OCI-LY7 (cell line): ENCODE measurements around the gene TOP2B. TPM values are rescaled to one million over a fixed set of nuclear protein-coding genes. Genes with fewer than 3 reads are reported as not detected.

ENCODE experiments used
- BruUV-seq: library from RNA; stranded (reverse); fragments of 400-500 nt; replicated peaks from 2 replicates; lab custom pipeline; 2021; lab: Mats Ljungman, UMichigan
- CTCF ChIA-PET: fragments of 300-600 bp; sonication (Branson Sonifier 250); formaldehyde crosslinking; loops from one replicate; lab custom pipeline; 2022; ENCODE audit warnings: antibody characterized with exemption; ENCODE audit not compliant: unreplicated experiment; lab: Charles Lee
- POLR2A ChIA-PET: fragments of 300-600 bp; sonication (Branson Sonifier 250); formaldehyde crosslinking; loops from one replicate; lab custom pipeline; 2022; ENCODE audit warnings: antibody characterized with exemption; lab: Charles Lee
- DNase-seq: peaks from one replicate; pipeline ENCODE4 v3.0.0-alpha.2; 2015; ENCODE audit warnings: low spot score
- H2AFZ ChIP-seq: fragments of 200-600 bp; sonication (generic), shearing (Covaris generic); 2 replicates; pipeline ENCODE4 v1.6.1; 2014; ENCODE audit warnings: mild to moderate bottlenecking, antibody characterized with exemption, low read length, moderate library complexity
- H3K27ac ChIP-seq: fragments of 200-600 bp; sonication (generic); 2 replicates; pipeline ENCODE4 v1.5.1; 2014; ENCODE audit warnings: mixed run types, low read depth, mild to moderate bottlenecking, moderate library complexity, low read length, inconsistent platforms; ENCODE audit not compliant: poor library complexity, severe bottlenecking
- H3K36me3 ChIP-seq: fragments of 200-600 bp; sonication (generic); 2 replicates; pipeline ENCODE4 v1.6.1; 2014; ENCODE audit warnings: mild to moderate bottlenecking, antibody characterized with exemption, low read length, moderate library complexity, mixed read lengths; ENCODE audit not compliant: insufficient read depth
- H3K4me1 ChIP-seq: fragments of 200-600 bp; sonication (generic); 2 replicates; pipeline ENCODE4 v1.5.1; 2014; ENCODE audit warnings: mild to moderate bottlenecking, low read length; ENCODE audit not compliant: insufficient read depth, poor library complexity, severe bottlenecking
- H3K4me2 ChIP-seq: fragments of 200-600 bp; sonication (generic); 2 replicates; pipeline ENCODE4 v1.6.1; 2014; ENCODE audit warnings: mild to moderate bottlenecking, low read length
- H3K4me3 ChIP-seq: fragments of 200-600 bp; sonication (generic); 2 replicates; pipeline ENCODE4 v1.5.1; 2014; ENCODE audit warnings: mild to moderate bottlenecking, low read depth, low read length; ENCODE audit not compliant: poor library complexity, severe bottlenecking
- H3K79me2 ChIP-seq: fragments of 200-600 bp; sonication (generic); 2 replicates; pipeline ENCODE4 v1.6.1; 2016; ENCODE audit warnings: low read depth, mild to moderate bottlenecking, low read length, moderate library complexity, mixed read lengths; ENCODE audit not compliant: insufficient read depth
- H3K9me2 ChIP-seq: fragments of 200-600 bp; sonication (generic); 2 replicates; pipeline ENCODE4 v1.6.1; 2016; ENCODE audit warnings: mild to moderate bottlenecking, low read length, mixed read lengths; ENCODE audit not compliant: insufficient read depth
- H3K9me3 ChIP-seq: fragments of 200-600 bp; sonication (generic); 2 replicates; pipeline ENCODE4 v1.6.1; 2014; ENCODE audit warnings: mild to moderate bottlenecking, mixed run types, low read length, mixed read lengths
- H4K20me1 ChIP-seq: fragments of 200-600 bp; sonication (generic); 2 replicates; pipeline ENCODE4 v1.6.1; 2014; ENCODE audit warnings: mild to moderate bottlenecking, antibody characterized with exemption, low read length, moderate library complexity, mixed read lengths; ENCODE audit not compliant: insufficient read depth
- CTCF ChIP-seq: fragments of 200-600 bp; sonication (generic); conservative IDR thresholded peaks from 2 replicates; pipeline ENCODE4 v1.5.1; 2014; ENCODE audit warnings: mild to moderate bottlenecking, antibody characterized with exemption, low read length, moderate library complexity, mixed read lengths
- EZH2phosphoT487 ChIP-seq: fragments of 200-600 bp; sonication (generic); IDR thresholded peaks from 2 replicates; pipeline ENCODE4 v1.6.1; 2018; ENCODE audit warnings: low read depth, borderline replicate concordance, mild to moderate bottlenecking, mixed run types, antibody characterized with exemption, low read length, moderate library complexity, mixed read lengths
- intact Hi-C: fragments of 100-400 bp; cut with micrococcal nuclease; formaldehyde crosslinking; loops from one replicate; pipeline ENCODE4 v1.10.0; 2022; ENCODE audit not compliant: unreplicated experiment
- total RNA-seq, 2 experiments: library from RNA; depleted of rRNA in 1 of 2; stranded (reverse); fragments of >200 nt in 1 of 2; shearing (Covaris generic) in 1 of 2; gene quantifications; 2 replicates each; pipeline ENCODE4 v1.2.3, GENCODE V29; 2014 to 2022

TOP2B gene
- total RNA-seq, 2 experiments from 2014 or later = 162 to 264 TPM

GRCh38 chr3:25693238-25693637, 28.5 kb upstream of the TOP2B start:
- TF ChIP-seq CTCF = no peak
- TF ChIP-seq EZH2phosphoT487 = no peak
- Histone ChIP-seq H3K27ac (no peak overlapping the region), H3K4me2 (no peak overlapping the region), H3K9me3 (no peaks in the 10 kb centered on the region), H3K9me2 (no peaks in the 10 kb centered on the region), H3K4me1 (no peaks in the 10 kb centered on the region), H2AFZ (no peak overlapping the region), H4K20me1 (no peaks in the 10 kb centered on the region), H3K79me2 (no peaks in the 10 kb centered on the region), H3K4me3 (no peak overlapping the region), H3K36me3 (no peaks in the 10 kb centered on the region)
- DNase-seq = no peak
- POLR2A ChIA-PET = no interaction called here
- CTCF ChIA-PET = no interaction called here
- intact Hi-C loops = no loop called here
- no TSS peak for BruUV-seq

GRCh38 chr3:25692341-25692740, 27.6 kb upstream of the TOP2B start:
- no peak for TF ChIP-seq CTCF
- no peak for TF ChIP-seq EZH2phosphoT487
- Histone ChIP-seq H3K4me3 (no peak overlapping the region), H3K9me2 (no peaks in the 10 kb centered on the region), H3K27ac (no peak overlapping the region), H3K79me2 (no peaks in the 10 kb centered on the region), H4K20me1 (no peaks in the 10 kb centered on the region), H3K9me3 (no peaks in the 10 kb centered on the region), H3K36me3 (no peaks in the 10 kb centered on the region), H3K4me1 (no peaks in the 10 kb centered on the region), H3K4me2 (no peak overlapping the region), H2AFZ (no peak overlapping the region)
- intact Hi-C loops = no loop called here
- ChIA-PET CTCF (no interaction called here), POLR2A (no interaction called here)
- no TSS peak for BruUV-seq
- no peak for DNase-seq

- Histone ChIP-seq H3K36me3 (no peaks in the 10 kb centered on the region), H3K79me2 (no peaks in the 10 kb centered on the region), H3K4me1 (no peaks in the 10 kb centered on the region), H2AFZ (no peak overlapping the region), H3K4me2 (no peak overlapping the region), H3K9me3 (no peaks in the 10 kb centered on the region), H3K27ac (no peak overlapping the region), H3K9me2 (no peaks in the 10 kb centered on the region), H3K4me3 (no peak overlapping the region), H4K20me1 (no peaks in the 10 kb centered on the region)
- no peak for TF ChIP-seq EZH2phosphoT487
- TF ChIP-seq CTCF = no peak
- ChIA-PET POLR2A (interaction anchor here (0.7 kb wide), 1 partner anchor 67 kb away, joined by 4 read pairs; no protein-coding TSS in a partner anchor), CTCF (no interaction called here)
- intact Hi-C loops = no loop called here
- no TSS peak for BruUV-seq
- no peak for DNase-seq
Measured at GRCh38 chr3:25690768-25691533, 26.2 kb upstream of the TOP2B start.
